Choroid plexus epithelial cell (primary cell): Measurements from ENCODE around the gene PRSS50.

ENCODE experiments used
- DNase-seq: peaks from one replicate; pipeline ENCODE4 v3.0.0-alpha.2; 2010; ENCODE audit warnings: low read depth
- H3K4me3 ChIP-seq: 2 replicates; pipeline ENCODE4 v1.5.1; 2011; ENCODE audit warnings: low read depth, mild to moderate bottlenecking, control low read depth, low read length, moderate library complexity
- CTCF ChIP-seq: conservative IDR thresholded peaks from 2 replicates; pipeline ENCODE4 v1.5.1; 2011; ENCODE audit warnings: low read depth, mild to moderate bottlenecking, control low read depth, inconsistent platforms, low read length, moderate library complexity

The PRSS50 gene

DNA sequence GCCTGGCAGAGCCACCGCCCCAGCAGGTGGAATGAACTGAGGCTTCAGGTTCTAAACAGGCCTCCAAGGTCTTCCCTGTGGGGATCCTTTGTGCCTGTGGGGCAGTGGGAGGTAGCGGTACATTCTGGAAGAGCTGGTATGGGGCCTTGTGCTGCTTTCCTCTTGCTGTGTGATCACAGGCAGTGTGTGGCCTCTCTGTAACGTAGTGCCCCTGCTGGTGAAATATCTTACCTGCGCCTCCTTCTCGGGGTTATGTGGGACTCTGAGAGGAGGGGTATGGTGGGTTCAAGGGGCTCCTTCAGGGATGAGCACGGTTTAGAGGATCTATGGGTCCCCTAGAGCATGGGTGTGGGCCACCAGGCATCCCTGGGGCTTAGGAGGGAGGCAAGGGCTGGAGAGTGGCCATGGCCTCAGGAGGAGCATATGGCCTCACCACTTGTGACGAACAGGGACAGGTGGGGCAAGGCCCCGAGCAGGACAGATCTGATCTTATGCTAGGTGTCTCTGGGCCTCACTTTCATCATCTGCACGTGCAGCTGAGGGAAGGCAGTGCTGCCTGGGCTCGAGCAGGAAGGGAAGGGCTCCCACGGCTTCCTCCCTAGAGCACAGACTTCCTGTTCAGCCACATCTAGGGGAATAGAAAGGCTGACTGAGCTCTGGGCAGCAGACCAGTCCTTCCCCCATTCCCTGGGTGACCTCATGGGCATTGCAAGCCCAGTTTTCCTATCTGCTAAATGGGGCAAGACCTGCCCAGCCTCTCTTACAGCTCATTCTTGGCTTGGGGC is 22.3 kb downstream of the PRSS50 start:
- no peak for DNase-seq
- no peak overlapping the region for H3K4me3 ChIP-seq
- peak; percentile 43 for TF ChIP-seq CTCF

DNA sequence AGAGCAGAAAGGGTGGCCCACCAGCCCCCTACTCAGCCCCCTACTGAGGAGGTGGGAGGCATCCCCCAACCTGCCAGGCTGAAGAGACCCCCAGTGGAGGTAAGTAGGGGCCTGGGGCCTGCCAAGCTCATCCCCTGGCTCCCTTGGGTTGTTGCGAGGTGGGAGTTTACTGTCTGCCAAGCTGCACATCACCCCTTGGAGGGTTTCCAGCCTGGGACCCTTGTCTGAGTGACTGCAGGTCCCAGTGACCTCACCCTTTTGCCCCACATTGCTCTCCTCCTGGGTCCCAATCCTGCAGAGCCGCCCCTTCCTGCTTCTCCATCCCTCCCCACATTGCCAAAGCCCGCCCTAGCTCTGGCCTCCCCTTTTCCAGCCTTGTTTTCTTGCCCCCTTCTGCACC is 23.1 kb downstream of the PRSS50 start:
- H3K4me3 ChIP-seq: no peak overlapping the region
- no peak for DNase-seq
- no peak for TF ChIP-seq CTCF

DNA sequence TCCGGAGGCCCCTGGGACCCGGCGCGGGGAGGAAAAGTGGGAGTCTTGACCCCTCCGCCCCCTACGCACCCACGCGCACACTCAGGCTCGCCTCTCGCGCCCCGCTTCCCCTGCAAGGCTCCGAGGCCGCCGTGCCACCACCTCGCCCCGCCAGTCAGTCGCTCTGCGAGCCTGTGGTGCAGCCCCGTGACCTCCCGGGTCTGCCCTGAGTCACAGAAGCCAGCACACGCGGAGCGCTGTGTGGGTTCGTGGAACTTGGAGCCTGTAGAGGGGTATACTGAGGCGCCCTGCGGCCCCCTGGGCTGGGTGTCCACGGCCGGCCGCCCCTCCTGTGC is 23.8 kb downstream of the PRSS50 start:
- H3K4me3 ChIP-seq: peak overlapping the region; percentile 38
- no peak for TF ChIP-seq CTCF
- no peak for DNase-seq

GRCh38 chr3:46693038-46693891 is 24.4 kb downstream of the PRSS50 start, which contains the start of gene ALS2CL:
Gene ALS2CL (minus strand): TSS chr3:46693679. CDS start chr3:46689440, 4,239 bp downstream.
- no peak for TF ChIP-seq CTCF
- DNase-seq: no peak

GRCh38 chr3:46692566-46692990 is 25.1 kb downstream of the PRSS50 start:
- no peak overlapping the region for H3K4me3 ChIP-seq
- DNase-seq: no peak
- TF ChIP-seq CTCF: no peak

More at GRCh38 chr3:46693038-46693891, 24.4 kb downstream of the PRSS50 start, which contains the start of gene ALS2CL:
- H3K4me3 ChIP-seq: peak within 1 kb of the TSS; percentile 53

DNA sequence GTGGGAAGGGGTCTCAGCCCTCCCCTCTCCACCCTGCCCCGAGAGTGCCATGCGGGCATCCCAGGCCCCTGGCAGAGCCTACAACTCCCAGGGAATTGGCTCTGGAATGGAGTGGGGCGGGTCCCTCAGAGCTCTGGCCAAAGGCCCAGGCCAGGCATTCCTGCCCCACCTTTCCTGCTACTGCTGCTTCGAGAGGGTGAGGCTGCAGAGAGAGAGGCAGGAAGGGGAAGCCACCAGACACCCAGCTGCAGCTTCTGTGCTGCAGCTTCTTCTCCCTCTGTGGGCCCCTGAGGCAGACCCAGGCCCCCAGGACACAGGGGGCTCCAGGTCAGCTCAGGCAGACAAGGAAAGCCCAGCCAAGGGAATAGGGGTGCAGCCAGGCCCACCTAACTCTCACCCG is 26.9 kb downstream of the PRSS50 start:
- no peak for DNase-seq
- no peak overlapping the region for H3K4me3 ChIP-seq
- no peak for TF ChIP-seq CTCF

DNA sequence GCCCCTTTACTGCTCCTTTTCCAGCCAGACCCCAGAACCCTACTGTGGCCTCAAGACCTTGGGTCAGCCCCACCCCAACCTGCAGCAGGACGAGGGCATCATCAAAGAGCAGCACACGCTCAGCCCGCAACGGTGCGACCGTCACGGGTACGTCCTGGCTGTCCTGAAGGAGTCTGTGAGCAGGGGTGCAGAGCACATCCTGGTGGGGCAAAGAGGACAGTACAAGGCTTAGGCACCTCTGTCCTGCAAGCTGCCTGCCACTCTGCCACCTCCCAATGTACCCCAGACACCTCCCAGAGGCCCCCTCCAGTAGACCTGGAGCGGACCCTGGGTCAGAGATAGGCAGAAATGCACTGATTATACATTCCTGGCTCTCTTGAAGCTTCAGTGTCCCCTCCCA is 32.2 kb downstream of the PRSS50 start:
- no peak overlapping the region for H3K4me3 ChIP-seq
- no peak for DNase-seq
- no peak for TF ChIP-seq CTCF
